Right lobe of liver (tissue), 6 donors: ENCODE results near the gene SLC34A3. TPM values are rescaled to one million over a fixed set of nuclear protein-coding genes. Genes with fewer than 3 reads are reported as not detected.
A peak's percentile ranks its signal among the peaks of the same experiment; 100 is the strongest.

Experiments used
- ATAC-seq, 4 donors: fragments of 200-7000 bp; cut with Tn5 transposase; one replicate each; pipeline ENCODE4 v1.9.1; 2020; ENCODE audit warnings: mild to moderate bottlenecking in 4 of 4, moderate library complexity in 4 of 4
- DNase-seq, 3 donors: peaks; one replicate each; pipeline ENCODE4 v3.0.0-alpha.2; 2020
- H3K27ac ChIP-seq, 3 donors: fragments of 200-600 bp; one replicate each; pipeline ENCODE4 v1.8.0; 2022
- H3K27me3 ChIP-seq, 2 donors: fragments of 200-600 bp; one replicate each; pipeline ENCODE4 v1.8.0; 2022
- H3K36me3 ChIP-seq, 4 donors: fragments of 200-600 bp; sonication (generic) in 1 of 4; one replicate each; pipeline versions ENCODE4 v1.5.1 to v1.8.0; 2017 to 2022; ENCODE audit warnings: control low read depth in 1 of 4
- H3K4me1 ChIP-seq, 4 donors: fragments of 200-600 bp; sonication (generic) in 1 of 4; one replicate each; pipeline versions ENCODE4 v1.5.1 to v1.8.0; 2017 to 2022; ENCODE audit warnings: control low read depth in 1 of 4
- H3K4me3 ChIP-seq, 3 donors: fragments of 200-600 bp; one replicate each; pipeline ENCODE4 v1.8.0; 2022
- H3K9me3 ChIP-seq, 4 donors: fragments of 200-600 bp; sonication (generic) in 1 of 4; one replicate each; pipeline versions ENCODE4 v1.5.1 to v1.8.0; 2017 to 2022; ENCODE audit warnings: control low read depth in 1 of 4
- POLR2A ChIP-seq: fragments of 450-650 bp; IDR thresholded peaks from one replicate; pipeline ENCODE4 v1.6.1; 2017; ENCODE audit warnings: antibody characterized with exemption, mild to moderate bottlenecking
- WGBS: methylation state at CpG from one replicate; pipeline ENCODE4 v1.1.6; 2018; ENCODE audit warnings: low coverage, low lambda C conversion rate; ENCODE audit not compliant: insufficient coverage; ENCODE audit errors: missing lambda C conversion rate; 5-methylcytosine and 5-hydroxymethylcytosine counted together
- intact Hi-C, 2 donors: fragments of 100-400 bp; cut with DNase I; formaldehyde crosslinking; loops; one replicate each; pipeline versions ENCODE4 v1.11.2 to v1.14.1; 2022
- total RNA-seq, 6 experiments: library from RNA; depleted of rRNA in 2 of 6; stranded (reverse); fragments of >200 nt in 2 of 6; fragmentation: NEBNext Ultra II Directional in 3 of 6; extraction: Animal tissue kit (Norgen Biotek cat#: 25700) in 3 of 6; gene quantifications; one replicate each; pipeline versions ENCODE4 v1.1.0 to v1.2.4, GENCODE V29; 2016 to 2023
- TF ChIP-seq, protein P1 (sequence below), 4 donors: fragments of 200-600 bp in 3 of 4; fragments of 450-650 bp in 1 of 4; IDR thresholded peaks; one replicate each; pipeline versions ENCODE4 v1.5.1 to v1.8.0; 2016 to 2022; ENCODE audit warnings: antibody characterized with exemption in 4 of 4, mild to moderate bottlenecking in 2 of 4
- donor health status: DM: no; HTN: yes; CAD: no.
- donor health status: DM: no; HTN: no; CAD: no.
- donor health status: DM: no; HTN: no; CAD: no.
- donor health status: DM: no; HTN: yes; CAD: no.
- donor health status: DM: no; HTN: yes; CAD: no.

SLC34A3 gene
- total RNA-seq, 6 experiments from 2014 or later = not detected

DNA sequence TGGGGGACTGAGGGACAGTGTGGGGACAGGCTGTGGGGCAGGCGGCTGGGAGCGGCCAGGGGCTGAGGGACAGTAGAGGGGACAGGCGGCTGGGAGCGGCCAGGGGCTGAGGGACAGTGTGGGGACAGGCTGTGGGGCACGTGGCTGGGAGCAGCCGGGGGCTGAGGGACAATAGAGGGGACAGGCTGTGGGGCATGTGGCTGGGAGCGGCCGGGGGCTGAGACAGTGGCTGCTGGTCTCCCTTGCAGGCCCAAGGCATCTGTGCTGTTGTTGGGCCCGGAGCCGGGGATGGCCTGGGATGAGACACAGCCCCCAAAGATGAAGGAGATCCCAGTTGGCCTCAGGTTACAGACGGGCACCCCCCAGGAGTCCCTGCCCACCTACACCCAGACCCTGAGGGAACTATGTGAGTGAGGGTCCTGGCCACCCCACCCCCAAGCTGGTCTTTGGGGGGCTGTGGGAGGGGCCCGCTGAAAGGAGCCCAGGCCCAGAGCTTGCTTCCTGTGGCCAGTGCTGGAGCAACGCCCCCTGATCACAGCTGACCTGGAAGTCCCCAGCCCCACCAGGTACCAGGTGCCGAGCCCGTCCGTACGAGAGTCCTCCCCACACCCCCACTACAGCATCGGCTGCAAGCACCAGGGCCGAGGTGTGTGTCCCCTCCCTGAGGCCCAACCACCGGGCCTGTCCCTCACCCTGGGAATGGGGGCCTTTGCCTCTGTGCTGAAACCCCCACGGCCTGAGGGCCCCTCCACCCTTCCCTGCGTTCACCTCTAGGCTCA is 21.0 kb downstream of the SLC34A3 start:
- Histone ChIP-seq H3K9me3 (no peaks in the 10 kb centered on the region), H3K27ac (no peak overlapping the region), H3K27me3 (no peaks in the 10 kb centered on the region), H3K4me1 (peaks cover 0 to 13% (median 3%) of the 10 kb centered on the region in 4 donors), H3K4me3 (no peak overlapping the region), H3K36me3 (peaks cover 0 to 4% (median 0%) of the 10 kb centered on the region in 4 donors)
- intact Hi-C loops = no loop called here
- DNase-seq (no peak), ATAC-seq (no peak)
- 89% methylated on average over 6 of the region's 22 CpGs for WGBS
- TF ChIP-seq POLR2A = no peak
- TF ChIP-seq, protein P1, sequence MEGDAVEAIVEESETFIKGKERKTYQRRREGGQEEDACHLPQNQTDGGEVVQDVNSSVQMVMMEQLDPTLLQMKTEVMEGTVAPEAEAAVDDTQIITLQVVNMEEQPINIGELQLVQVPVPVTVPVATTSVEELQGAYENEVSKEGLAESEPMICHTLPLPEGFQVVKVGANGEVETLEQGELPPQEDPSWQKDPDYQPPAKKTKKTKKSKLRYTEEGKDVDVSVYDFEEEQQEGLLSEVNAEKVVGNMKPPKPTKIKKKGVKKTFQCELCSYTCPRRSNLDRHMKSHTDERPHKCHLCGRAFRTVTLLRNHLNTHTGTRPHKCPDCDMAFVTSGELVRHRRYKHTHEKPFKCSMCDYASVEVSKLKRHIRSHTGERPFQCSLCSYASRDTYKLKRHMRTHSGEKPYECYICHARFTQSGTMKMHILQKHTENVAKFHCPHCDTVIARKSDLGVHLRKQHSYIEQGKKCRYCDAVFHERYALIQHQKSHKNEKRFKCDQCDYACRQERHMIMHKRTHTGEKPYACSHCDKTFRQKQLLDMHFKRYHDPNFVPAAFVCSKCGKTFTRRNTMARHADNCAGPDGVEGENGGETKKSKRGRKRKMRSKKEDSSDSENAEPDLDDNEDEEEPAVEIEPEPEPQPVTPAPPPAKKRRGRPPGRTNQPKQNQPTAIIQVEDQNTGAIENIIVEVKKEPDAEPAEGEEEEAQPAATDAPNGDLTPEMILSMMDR (IDR thresholded peaks at IDR 0.05) = no peak

DNA sequence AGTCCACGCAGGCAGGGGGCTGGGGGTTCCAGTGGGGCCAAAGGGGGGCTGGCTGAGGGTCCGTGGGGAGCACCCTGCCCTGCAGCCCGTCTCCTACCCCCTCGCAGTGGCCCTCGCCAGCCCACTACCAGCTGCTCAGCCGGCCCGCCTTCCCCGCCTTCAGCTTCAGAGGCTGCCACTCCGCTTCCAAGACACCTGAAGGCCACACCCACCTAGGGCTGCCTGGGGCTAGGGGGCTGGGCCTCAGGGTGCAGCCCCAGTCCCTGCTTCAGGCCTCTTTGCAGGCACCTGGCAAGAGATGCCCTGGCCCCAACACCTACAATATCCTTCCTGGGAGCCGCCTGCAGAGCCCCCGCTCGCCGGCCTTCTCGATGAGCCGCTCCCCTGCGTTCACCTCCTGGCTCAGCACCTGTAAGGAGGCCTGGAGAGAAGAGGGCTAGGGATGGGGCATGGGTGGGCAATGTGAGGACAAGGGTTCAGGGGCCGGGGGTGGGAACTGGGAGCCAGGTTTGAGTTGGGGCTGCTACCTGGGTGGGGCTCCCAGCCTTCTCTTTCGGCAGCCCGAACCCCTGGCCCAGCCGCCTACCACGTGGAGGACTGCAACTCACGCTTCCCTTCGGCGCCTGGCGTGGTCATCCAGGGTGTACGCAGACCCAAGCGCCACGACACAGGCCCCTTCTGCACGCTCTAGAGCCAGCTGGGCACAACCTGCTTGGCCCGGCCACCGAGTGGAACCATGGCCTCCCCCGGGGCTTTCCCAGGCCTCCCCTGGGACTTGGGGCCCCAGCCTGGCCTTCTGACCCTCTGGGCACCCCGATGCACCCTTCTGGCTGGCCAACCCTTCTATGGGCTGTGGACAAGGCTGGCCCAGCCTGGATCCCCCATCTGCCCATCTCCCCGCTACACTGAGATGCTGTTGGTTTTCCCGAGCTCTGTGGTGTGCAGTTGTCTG is 22.1 kb downstream of the SLC34A3 start:
- Histone ChIP-seq H3K4me1 (peaks cover 0 to 16% (median 3%) of the 10 kb centered on the region in 4 donors), H3K27me3 (no peaks in the 10 kb centered on the region), H3K36me3 (peaks cover 0 to 7% (median 0%) of the 10 kb centered on the region in 4 donors), H3K9me3 (no peaks in the 10 kb centered on the region), H3K4me3 (no peak overlapping the region), H3K27ac (no peak overlapping the region)
- 77% methylated on average over 3 of the region's 35 CpGs for whole genome bisulfite sequencing
- DNase-seq (no peak), ATAC-seq (no peak)
- TF ChIP-seq POLR2A = no peak
- TF ChIP-seq, protein P1 (IDR thresholded peaks at IDR 0.05) = no peak
- intact Hi-C loops = no loop called here

DNA sequence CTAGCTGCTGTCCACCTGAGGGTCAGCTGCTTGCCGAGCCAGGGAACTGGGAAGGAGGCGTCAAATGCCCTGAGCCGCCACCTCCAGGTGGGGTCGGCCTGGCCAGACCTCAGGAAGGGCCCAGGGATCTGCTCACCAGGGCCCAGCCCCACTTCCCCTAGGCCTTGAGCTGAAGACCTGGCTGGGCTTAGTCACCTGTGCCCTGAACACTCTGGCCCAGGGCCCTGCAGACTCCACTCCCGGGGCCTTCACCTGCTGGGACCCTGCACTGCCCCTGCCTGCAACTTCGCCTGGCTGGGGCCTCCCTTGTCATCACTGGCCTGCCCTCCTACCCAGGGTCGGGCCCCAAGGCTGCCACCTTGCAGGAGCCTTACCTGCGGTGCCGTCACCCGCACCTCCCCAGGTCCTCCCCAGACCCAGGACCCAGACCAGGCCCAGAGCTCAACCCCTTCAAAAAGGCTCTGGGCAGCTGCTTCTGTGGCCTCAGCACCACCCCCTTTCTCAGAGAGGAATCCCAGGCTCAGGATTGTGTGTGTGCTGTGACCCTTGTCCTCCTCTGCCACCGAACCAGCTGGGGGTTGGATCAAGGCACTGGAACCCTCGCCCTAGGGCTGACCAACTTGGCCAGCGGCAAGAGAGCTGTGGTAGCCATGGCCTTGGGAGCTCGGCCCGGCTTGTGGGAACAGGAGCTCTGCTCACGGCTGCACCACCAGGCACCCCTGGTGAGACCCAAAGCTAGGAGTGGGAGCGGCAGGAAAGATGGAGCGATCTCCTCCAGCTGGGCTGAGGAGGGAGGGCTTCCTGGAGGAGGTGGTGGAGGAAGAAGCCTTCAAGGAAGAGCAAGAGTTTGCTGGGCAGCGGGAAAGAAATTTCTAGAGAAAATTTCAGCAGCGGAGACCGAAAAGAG is 23.3 kb downstream of the SLC34A3 start:
- 35% methylated on average over 7 of the region's 21 CpGs for WGBS
- H3K27me3 ChIP-seq = no peaks in the 10 kb centered on the region
- peak overlapping the region; percentile 97 to 100 (median 98) for H3K4me3 ChIP-seq

More for the DNA sequence above, 23.3 kb downstream of the SLC34A3 start:
- intact Hi-C loops = no loop called here
- TF ChIP-seq POLR2A = no peak
- TF ChIP-seq, protein P1 (IDR thresholded peaks at IDR 0.05) = no peak
- Histone ChIP-seq H3K4me1 (peaks cover 0 to 16% (median 3%) of the 10 kb centered on the region in 4 donors), H3K27ac (peak overlapping the region in 1 of 3 donors; percentile 70), H3K36me3 (peaks cover 0 to 15% (median 0%) of the 10 kb centered on the region in 4 donors), H3K9me3 (no peaks in the 10 kb centered on the region)
- ATAC-seq = peak; percentile 44 to 67 (median 58)
- DNase-seq = peak in 2 of 3 donors; percentile 80 to 84
